Hematopoietic multipotent progenitor cell treated with erythropoietin and hydrocortisone succinate and interleukin-3 and kit ligand, for 4 days (in vitro differentiated cells): Measurements from ENCODE around the gene SLC5A12.

Experiments used
- DNase-seq: peaks from one replicate; pipeline ENCODE4 v3.0.0-alpha.2; 2015

Gene SLC5A12

DNA sequence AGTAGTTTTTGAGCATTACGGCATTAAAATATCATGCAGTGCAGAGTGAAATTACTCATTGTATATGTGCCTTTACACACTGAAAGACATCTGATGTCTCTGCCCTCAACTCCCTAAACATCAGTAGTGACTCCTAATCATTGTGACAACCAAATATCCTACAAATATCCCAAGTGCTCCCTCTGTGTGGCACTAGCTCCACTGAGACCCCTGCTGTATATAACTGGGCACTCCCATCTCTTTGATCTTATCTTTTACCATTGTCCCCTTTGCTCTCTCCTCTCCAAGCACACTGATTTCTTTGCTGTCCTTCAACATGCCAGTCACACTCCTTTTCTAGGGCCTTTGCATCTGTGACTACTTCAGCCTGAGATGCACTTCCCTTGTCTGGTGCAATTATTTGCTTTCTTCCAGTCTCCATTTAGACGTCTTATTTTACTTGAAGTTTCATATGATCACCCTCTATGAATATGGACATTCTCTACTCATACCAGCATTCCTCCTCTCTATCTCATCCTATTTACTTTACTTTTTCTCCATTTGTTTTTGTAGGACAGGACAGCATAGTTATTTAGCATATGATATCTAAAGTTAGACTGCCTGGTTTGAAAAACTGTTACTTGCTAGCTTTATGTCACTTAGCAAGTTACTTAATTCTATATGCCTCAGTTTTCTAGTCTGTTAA lies 2.4 kb downstream of the SLC5A12 start:
- DNase-seq: no peak

DNA sequence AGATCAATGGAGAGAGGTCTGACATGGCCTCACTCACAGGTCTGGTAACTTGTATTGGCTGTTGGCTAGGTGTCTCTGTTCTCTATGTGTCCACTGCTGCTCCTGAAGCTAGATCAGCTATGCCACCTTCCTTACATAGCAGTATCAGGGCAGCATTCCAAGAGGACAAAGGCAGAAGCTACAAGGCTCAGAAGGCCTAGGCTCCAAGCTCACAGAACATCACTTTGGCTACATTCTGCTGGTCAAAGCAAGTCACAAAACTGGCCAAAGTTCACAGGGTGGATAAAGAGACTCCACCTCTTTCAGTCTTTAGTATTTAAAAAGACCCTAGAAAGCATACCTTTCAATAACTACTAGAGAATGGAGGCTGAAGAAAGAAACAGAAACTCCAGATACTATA lies 4.1 kb downstream of the SLC5A12 start:
- no peak for DNase-seq

DNA sequence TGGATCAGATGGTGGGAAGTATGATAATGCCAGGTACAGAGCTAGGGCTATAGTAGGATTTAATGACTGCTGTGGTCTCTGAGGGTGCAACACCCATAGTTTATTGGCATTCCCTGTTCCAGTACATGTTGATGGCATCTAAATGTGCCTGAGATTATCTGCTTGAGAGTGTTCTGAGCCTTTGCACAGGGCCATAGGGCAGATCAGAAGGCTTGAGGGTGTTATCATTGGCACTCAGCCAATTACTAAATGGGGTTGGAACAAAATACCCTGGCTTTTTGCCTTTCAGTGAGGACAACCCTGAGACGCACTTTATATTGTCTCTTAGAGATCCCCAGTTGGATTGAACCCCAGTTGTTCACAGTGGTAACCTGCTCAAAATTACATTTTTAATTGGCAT lies 6.7 kb downstream of the SLC5A12 start:
- no peak for DNase-seq

DNA sequence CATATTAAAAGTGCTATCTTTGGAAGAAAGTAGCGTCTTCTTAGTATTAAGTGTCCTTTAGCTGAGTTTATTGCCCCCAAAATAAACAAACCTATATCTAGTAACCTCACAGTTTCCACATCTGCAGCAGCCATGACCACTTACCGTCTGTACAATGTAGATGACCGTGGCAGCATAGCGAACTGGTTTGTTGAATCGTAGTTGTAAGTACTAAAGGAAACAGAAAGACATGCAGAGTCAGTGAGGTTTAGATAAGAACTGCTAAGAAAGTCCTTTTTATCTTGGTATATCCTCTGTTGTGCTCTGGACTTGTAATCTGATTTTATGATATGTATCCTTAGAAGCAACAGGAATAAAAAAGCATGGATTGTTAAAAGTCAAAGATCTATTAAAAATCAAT lies 9.4 kb downstream of the SLC5A12 start:
- no peak for DNase-seq

DNA sequence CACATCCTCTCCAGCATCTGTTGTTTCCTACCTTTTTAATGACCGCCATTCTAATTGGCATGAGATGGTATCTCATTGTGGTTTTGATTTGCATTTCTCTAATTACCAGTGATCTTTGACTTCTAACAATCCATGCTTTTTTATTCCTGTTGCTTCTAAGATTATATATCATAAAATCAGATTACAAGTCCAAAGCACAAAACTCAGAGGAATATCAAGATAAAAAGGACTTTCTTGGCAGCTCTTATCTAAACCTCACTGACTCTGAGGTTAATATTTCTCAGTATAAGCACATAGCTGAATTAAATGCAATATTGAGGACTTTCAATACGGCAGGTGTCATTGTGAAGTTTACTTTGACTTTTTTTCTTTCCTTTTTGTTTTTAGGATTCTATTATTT lies 11.4 kb downstream of the SLC5A12 start:
- DNase-seq: no peak

DNA sequence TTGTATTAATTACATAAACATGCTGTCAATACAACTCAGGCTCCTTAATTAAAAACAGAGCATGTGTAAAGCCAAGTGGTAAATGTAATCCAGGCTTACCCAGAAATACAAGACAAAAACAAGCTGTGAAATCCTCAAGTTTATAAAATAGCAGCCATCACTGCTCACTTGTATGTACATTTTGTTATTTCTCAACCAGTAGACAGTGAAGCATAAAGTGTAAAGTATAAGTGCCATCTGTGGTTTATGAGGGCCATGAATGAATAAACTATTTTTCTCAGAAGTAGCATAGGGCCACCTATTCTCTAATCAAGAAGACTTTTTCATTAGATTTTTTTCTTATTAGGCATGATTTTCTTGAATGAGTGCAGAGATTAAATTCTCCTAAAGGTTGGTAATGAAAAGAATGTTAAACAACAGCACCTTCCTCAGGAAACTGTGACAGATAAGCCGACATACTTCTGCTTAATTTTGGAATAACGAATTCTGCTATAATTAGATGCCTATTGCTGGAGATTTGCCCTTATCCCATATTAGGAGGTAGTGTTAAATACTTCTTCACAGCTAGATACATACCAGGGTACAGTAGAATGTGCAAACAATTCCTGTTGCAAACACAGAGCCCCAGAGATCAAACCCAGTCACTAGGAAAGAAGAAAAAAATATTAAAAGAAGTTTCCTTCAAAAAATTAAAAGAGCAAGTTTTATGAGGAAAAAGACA lies 13.0 kb downstream of the SLC5A12 start:
- DNase-seq: no peak

DNA sequence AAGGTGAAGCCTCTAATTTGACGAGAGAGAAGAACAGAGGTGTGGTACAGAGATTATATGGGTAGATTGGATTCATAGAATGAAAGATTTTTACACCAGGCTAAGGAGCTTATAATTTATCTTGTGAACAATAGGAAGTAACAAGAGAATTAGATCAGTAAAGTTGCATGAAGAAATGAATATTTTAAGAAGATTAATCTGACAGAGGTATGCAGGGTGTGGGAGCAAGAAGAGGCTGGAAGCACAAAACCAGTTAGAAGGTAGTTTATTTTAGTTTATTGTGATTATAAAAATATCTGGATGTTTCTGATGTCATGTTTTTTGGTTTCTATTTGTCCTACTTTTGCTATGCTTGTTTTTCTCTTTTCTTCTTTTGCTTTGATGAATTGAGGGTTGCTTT lies 15.7 kb downstream of the SLC5A12 start:
- no peak for DNase-seq

DNA sequence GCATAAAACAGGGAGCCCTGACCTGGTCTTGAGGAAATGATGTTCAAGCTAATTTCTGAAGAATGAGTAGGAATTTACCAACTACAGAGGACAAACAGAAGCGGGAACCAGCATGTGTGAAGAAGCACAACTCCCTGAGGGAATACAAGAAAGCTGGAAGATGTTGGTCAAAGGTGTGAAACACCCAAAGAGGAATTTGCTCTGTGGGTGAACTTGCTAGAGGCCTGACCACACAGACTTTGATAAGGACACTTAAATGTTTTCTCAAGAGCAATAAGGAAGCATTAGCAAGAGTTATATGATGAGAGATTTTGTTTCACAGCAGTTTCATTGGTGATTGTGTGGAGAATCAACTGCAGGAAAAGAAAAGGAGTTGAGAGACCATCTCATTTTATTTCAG lies 17.6 kb downstream of the SLC5A12 start:
- DNase-seq: no peak

DNA sequence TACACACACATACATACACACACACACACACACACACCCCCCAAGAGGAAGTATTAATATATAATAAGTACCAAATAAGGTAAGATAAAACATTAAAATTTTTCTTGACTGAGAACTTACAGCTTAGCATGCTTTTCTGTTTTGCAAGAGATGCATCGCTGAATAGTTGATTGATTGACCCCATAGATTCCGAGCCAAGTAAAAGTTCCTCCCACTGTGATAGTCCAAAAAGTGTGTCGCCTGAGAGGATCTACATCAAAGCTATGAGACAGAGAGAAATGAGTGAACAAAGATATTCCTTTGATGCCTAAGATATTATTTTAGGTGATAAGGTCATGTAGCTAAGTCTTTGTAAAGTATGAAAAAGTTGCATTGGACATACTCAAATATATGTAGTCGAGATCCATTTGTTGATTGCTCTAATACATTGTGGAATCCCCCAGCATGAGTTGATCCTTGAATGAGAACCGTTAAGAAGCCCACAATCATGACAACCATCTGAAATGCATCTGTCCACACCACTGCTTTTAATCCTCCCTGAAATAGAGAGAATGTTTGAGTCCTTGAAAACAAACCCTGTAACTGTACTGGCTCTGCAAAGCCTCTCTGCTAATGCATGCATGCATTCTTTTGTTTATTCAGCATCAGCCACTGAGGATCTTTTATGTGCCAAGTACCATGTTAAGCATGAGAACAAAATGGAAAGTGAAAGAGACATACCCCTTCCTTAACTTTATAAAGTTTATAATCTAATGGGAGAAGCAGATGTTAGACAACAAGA lies 18.3 kb downstream of the SLC5A12 start:
- DNase-seq: no peak

DNA sequence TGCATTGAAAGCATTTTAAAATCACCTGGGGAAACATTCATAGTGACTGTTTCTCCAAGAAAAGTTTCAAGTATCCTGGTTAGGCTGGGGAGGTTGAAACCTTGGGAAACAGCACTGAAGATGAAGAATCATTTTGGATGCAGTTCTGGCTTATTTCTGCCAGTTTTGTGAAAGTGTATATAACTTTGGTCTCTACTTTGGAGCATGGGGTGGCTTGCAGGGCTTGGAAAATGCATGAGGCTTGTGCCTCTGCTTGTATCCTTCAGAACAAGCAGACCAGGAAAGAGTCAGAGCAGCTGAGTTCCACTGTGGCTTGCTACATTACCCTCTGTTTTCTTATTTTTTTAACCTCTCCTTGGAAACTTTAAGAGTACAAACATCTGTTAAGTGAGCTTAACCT lies 19.5 kb downstream of the SLC5A12 start:
- DNase-seq: no peak

DNA sequence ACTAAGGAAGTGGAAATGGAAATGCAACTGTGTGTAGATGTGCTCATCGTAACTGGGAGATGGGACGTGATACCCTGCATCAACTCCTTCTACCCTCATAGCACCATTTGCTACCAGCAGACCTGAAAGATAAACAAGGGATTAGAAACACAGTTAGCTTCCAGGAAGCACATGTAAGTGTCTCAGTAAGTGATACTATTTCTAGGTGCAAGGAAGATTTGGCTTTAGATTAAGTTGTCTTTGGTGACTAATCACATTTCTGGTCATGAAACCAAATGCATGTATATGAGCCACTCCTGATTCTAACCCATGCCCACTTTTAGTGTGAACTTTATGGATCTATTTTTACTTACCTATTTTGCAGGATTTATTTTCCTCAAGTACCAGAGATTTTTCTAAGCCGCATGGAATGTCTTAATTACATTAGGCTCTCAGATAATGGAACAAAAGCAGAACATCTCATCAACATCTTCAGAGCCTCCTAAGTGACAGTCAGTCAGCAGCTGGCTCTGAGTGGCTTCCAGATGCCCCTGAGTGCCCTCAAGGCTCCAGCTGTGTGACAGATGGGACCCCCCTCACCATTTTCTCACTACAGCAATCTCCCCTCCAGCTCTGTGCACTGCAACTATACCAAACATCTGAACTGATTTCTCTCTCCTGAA lies 21.2 kb downstream of the SLC5A12 start:
- no peak for DNase-seq

DNA sequence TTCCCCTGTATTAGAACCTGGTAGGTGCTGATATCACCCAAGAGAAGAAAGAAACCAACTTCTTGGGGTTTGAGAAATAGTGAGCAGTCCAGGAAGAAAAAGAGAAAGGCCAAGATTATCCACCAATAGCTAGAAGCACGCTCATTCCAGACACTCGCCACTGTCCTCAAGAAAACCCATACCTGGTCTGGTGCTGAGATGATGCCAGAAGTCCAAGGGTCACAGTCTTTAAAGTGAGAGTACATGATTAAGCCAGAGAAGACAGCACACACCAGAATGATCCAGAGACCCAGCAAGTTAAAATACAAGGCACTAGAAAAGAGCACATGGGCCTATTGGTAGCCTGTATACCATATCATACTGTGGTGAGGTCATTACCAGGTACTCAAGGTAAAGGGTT lies 23.6 kb downstream of the SLC5A12 start:
- no peak for DNase-seq

DNA sequence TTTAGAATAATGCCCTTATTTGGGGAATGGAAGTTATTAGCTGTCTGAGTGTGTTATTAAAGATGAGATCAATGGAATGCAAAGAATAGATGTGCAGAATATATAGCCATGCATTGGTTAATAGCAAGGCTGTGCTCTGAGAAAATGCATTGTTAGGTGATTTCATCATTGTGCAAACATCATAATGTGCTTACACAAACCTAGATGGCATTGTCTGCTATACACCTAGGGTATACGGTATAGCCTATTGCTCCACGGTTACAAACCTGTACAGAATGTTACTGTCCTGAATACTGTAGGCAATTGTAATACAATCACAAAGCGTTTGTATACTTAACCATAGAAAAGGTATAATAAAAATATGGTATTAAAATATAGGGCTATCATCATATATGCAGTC lies 25.5 kb downstream of the SLC5A12 start:
- DNase-seq: no peak

DNA sequence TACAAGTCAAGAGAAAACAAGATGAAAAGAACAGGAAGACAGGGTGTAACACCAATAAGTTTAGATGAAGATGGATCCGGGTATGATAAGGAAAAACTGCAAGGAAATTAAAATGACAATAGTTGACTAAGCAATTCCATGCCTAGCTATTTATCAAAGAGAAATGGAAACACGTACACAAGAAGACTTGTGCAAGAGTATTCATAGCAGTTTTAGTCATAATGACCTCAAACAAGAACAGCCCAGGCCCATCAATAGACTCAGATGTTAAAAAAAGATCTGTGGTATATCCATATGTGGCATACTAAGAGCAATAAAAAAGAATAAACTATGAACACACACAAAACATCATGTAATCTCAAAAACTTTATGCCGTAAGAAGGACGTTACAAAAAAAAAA lies 33.2 kb downstream of the SLC5A12 start:
- no peak for DNase-seq

DNA sequence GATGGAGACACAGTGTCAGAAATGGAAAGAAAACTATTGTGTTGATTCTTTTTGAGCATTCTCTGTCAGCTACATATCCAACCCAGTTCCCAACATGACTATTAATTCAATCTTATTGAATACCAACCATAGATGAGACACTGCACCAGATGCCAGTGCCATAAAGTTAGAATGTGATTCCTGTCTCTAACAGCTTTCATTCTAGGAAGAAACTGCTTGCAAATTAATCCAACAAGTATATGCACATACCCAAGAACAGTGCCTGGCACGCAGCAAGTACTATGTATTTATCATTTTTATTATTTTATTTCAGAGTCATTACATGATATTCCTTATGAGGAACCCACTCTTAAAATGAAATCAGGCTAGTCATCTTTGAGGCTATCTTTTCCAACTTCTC lies 34.5 kb downstream of the SLC5A12 start:
- DNase-seq: no peak

DNA sequence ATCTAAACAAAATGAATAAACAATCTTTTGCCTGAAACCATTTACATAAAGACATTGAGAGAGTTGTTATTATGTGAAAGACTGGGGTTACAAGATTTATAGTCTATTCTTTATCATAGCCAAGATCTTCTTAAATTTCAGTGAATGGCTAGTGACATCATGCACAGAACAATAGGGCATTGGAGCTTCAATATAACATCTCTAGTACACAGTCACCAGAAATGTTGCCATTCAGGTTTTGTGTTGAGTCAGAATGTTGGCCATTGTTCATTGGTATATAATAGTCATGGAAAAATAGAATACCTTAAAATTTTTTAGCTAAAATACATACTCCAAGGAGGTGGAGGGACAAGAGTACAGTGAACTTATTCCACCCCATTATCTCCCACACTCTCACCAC lies 44.3 kb downstream of the SLC5A12 start:
- DNase-seq: no peak

DNA sequence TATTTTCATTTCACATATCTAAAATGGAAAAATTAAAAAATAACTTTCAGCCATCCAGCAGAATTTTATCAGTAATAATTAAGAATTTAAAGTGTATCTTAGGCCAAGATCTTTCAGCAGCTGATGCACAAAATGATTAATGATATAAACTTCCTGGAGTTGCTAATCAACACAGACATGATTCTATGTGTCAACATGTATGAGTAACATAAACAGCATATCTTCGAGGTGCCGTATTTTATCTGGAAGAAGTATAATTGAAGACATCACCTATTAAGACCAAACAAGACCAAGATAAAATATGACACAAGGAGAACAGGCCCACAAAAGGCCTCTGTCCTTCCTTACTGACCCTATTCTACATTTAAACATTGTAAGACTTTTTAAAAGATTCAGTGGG lies 45.2 kb downstream of the SLC5A12 start:
- DNase-seq: no peak

DNA sequence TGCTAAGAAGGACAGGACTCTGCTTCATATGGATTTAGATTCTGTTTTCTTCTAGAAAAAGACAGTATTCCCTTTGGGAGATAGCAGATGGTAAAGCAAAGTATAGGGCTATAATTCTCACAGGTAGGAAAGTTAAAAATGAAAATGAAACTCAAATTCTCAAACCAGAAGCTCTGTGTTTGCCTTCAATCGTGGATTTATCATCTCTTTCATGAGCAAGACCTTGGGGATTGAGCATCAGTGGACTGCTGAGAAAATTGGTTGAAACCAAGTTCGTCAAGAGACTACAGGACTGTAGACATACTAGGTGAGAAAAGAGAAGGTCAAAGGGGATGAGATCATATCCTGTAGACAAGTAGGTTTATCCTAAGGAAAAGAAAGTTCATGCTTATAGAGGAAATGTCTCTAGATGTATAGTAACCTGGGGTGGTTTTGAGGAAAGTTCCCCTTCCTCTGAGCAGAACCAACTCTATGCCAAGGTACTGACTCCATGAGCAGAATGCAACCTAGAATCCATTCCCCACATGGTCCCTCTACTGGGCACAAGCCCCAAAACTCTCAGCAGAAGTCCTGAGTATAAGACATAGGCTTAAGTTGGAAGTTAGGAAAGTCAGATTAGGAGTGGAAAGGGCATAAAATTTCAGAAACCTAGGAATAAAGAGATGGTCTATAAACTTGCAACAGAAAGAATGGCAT lies 46.5 kb downstream of the SLC5A12 start:
- no peak for DNase-seq

DNA sequence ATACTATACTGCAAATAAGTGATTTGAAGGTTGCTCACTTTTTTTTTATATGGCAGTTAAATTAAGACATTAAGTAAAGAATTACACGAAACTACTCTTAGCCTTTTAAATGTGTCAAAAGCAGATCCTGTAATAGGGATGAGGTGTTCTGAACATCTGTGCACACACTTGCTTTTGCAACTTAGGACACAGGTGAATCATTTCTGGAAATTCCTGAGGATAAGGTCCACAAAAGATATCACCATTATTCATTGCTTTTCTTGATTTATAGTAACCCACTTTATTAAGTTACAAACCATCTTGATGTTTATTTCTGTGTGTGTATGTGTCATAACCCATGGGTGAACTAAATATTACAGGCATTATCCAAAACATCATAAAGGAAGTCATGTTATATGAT lies 55.9 kb downstream of the SLC5A12 start:
- DNase-seq: no peak

DNA sequence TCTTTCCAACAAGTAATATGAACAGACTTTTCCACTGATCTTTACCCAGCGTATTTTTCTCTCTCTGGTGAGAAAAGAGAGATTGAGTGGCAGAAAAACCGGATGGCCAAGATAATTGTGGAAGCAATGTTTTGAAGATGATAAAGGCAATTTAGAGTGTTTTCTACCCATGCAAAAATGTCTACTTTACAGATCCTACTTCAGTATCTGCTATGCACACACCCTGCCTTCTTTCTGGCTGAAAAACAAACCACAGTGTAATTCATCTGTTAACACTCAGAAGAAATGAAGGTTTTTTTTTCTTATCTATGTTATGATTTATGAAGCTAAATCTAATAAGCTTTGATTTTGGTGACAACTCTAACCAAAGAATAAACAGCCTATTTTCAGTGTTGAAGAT lies 56.8 kb downstream of the SLC5A12 start:
- DNase-seq: no peak

DNA sequence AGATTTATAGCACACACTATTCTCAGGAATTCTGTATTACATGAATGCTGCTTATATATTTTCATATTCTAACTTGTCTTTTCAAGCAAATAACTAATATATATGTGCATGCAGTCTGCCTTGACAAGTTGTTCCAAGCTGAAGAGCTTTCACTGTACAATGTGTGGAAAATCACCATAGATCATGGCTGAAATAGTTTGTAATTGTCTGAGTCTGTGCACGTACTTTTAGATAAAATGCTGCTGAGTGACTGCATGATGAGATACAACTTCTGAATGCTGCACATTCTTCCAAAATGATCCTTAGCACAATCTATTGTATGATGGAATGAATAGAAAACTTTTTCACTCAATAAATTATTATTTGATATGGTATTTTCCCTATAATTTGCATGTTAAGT lies 58.9 kb downstream of the SLC5A12 start:
- DNase-seq: no peak

DNA sequence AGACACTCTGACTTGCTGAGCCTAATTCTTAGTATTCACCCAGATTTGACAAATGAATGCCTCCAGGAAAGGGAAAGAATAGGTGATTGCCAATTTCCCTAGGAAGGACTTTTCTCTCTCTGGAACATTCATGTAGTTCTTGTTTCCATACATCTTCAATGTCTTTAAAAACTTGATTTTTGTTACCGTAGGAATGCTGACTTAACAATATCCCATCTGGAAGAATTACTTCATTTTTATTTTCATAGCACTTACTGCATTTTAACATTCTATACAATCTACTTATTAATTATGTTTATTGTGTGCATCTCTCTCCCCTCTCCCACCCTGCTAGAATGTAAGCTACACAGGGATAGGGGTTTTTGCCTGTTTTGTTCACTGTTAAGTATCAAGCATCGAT lies 66.6 kb downstream of the SLC5A12 start:
- DNase-seq: no peak

DNA sequence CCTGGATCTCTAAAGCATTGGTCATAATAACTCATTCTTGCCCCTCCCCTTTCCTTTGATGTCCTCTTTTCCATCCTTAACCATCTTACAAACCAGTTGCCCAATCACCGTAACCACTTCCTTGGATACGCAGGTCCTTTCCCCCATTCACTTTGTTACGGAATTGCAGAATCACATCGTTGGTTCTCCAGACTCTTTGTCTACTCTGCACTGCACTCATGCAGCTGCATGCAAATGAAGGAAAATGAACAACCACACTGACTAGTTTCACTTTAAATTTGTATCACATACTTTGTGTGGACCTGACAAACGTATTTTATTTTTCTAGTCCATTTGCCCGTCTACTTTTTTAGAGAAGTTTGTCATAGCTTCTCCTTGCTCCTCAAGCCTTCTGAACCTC lies 69.9 kb downstream of the SLC5A12 start:
- DNase-seq: no peak
